Body of pancreas (tissue), 4 donors: Measurements from ENCODE around the gene AGRP. TPM values are rescaled to one million over a fixed set of nuclear protein-coding genes. Genes with fewer than 3 reads are reported as not detected.

Experiments used
- ATAC-seq: fragments of 150-250 bp; one replicate; pipeline ENCODE4 v1.9.1; 2016
- DNase-seq, 4 donors: peaks; one replicate each; pipeline ENCODE4 v3.0.0-alpha.2; 2019
- H3K27ac ChIP-seq, 4 donors: fragments of 200-600 bp; sonication (generic); 1 replicate in 3 of 4; 2 replicates in 1 of 4; pipeline versions ENCODE4 v1.5.1 to v1.6.1; 2016 to 2019; ENCODE audit warnings: mild to moderate bottlenecking in 1 of 4, mixed read lengths in 1 of 4, moderate library complexity in 1 of 4
- H3K27me3 ChIP-seq, 2 donors: fragments of 200-600 bp; sonication (generic); one replicate each; pipeline ENCODE4 v1.6.0; 2016; ENCODE audit warnings: mild to moderate bottlenecking in 1 of 2
- H3K36me3 ChIP-seq, 2 donors: fragments of 200-600 bp; sonication (generic); replicated peaks in 1 of 2; 2 replicates each; pipeline ENCODE4 v1.5.1; 2016; ENCODE audit warnings: low read depth in 2 of 2; ENCODE audit not compliant: insufficient read depth in 1 of 2
- H3K4me1 ChIP-seq: fragments of 200-600 bp; sonication (generic); one replicate; pipeline ENCODE4 v1.6.0; 2016
- H3K4me3 ChIP-seq, 2 donors: fragments of 200-600 bp; sonication (generic); 1 replicate in 1 of 2; 2 replicates in 1 of 2; pipeline ENCODE4 v1.5.1; 2016 to 2019
- H3K9me3 ChIP-seq, 3 donors: fragments of 200-600 bp; sonication (generic); 1 replicate in 2 of 3; 2 replicates in 1 of 3; pipeline ENCODE4 v1.5.1; 2016
- POLR2A ChIP-seq, 3 donors: fragments of 450-650 bp; IDR thresholded peaks; one replicate each; pipeline ENCODE4 v1.6.1; 2016; ENCODE audit warnings: antibody characterized with exemption in 3 of 3, mild to moderate bottlenecking in 2 of 3
- whole genome bisulfite sequencing, 2 donors: methylation state at CpG; one replicate each; pipeline ENCODE4 v1.1.5; 2017; 5-methylcytosine and 5-hydroxymethylcytosine counted together
- intact Hi-C: fragments of 100-400 bp; cut with DNase I; formaldehyde crosslinking; loops from one replicate; pipeline ENCODE4 v1.15.1; 2023
- total RNA-seq, 2 donors: library from RNA; depleted of rRNA; stranded (reverse); fragments of >200 nt; gene quantifications; one replicate each; pipeline ENCODE4 v1.1.0, GENCODE V29; 2016
- TF ChIP-seq, protein P1 (sequence below), 7 experiments: fragments of 450-650 bp in 4 of 7; fragments of 200-600 bp in 3 of 7; sonication (generic) in 3 of 7; IDR thresholded peaks; one replicate each; pipeline ENCODE4 v1.5.1; 2016 to 2019; ENCODE audit warnings: antibody characterized with exemption in 7 of 7

AGRP gene
- total RNA-seq, 2 donors from 2014 or later, result not detected

DNA sequence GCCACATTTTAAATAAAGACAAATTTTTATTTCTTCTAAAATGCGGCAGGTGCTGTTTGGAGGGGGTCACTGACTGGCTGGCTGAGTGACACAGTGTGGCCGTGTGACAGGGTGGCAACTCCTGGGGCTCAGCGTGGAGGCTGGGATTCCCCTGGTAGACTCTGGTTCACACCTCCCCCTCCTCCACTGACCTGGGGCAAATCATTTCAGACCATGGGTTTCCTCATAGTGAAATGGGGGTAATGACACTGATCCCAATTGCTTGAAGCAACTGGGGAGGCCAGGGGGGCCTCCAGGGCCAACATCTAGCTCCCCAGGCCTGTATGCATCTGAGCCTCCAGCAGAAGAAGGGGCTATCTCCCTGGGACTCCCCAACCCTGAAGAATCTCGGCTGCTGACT is 45.8 kb downstream of the AGRP start:
- no peak for TF ChIP-seq POLR2A (IDR thresholded peaks at IDR 0.05)
- TF ChIP-seq, protein P1, sequence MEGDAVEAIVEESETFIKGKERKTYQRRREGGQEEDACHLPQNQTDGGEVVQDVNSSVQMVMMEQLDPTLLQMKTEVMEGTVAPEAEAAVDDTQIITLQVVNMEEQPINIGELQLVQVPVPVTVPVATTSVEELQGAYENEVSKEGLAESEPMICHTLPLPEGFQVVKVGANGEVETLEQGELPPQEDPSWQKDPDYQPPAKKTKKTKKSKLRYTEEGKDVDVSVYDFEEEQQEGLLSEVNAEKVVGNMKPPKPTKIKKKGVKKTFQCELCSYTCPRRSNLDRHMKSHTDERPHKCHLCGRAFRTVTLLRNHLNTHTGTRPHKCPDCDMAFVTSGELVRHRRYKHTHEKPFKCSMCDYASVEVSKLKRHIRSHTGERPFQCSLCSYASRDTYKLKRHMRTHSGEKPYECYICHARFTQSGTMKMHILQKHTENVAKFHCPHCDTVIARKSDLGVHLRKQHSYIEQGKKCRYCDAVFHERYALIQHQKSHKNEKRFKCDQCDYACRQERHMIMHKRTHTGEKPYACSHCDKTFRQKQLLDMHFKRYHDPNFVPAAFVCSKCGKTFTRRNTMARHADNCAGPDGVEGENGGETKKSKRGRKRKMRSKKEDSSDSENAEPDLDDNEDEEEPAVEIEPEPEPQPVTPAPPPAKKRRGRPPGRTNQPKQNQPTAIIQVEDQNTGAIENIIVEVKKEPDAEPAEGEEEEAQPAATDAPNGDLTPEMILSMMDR (IDR thresholded peaks at IDR 0.05), result no peak
- Histone ChIP-seq H3K9me3 (no peaks in the 10 kb centered on the region), H3K27ac (no peak overlapping the region), H3K27me3 (no peaks in the 10 kb centered on the region), H3K4me1 (peaks cover 18% of the 10 kb centered on the region), H3K4me3 (no peak overlapping the region), H3K36me3 (peaks cover 9 to 16% of the 10 kb centered on the region in 2 donors)
- no peak for ATAC-seq
- intact Hi-C loops, result no loop called here
- WGBS, 2 donors, result 72 to 86% methylated on average over 3 to 4 of the region's 4 CpGs
- DNase-seq, result no peak

DNA sequence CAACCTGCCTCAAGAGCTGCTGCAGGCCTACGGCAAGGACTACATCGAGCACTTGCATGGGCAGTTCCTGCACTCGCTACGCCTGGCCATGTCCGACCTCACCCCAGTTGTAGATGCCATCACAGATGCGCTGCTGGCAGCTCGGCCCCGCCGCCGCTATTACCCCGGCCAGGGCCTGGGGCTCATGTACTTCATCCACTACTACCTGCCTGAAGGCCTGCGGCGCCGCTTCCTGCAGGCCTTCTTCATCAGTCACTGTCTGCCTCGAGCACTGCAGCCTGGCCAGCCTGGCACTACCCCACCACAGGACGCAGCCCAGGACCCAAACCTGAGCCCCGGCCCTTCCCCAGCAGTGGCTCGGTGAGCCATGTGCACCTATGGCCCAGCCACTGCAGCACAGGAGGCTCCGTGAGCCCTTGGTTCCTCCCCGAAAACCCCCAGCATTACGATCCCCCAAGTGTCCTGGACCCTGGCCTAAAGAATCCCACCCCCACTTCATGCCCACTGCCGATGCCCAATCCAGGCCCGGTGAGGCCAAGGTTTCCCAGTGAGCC is 46.6 kb downstream of the AGRP start:
- TF ChIP-seq POLR2A (IDR thresholded peaks at IDR 0.05), result no peak
- TF ChIP-seq, protein P1 (IDR thresholded peaks at IDR 0.05), result no peak
- H3K36me3 ChIP-seq, result peaks cover 9 to 16% of the 10 kb centered on the region in 2 donors
- no peak for ATAC-seq
- no peaks in the 10 kb centered on the region for H3K27me3 ChIP-seq
- WGBS, 2 donors, result 91 to 94% methylated on average over 17 to 20 of the region's 23 CpGs
- H3K9me3 ChIP-seq, result no peaks in the 10 kb centered on the region
- H3K4me1 ChIP-seq, result peaks cover 14% of the 10 kb centered on the region
- no peak overlapping the region for H3K27ac ChIP-seq
- no peak overlapping the region for H3K4me3 ChIP-seq
- no peak for DNase-seq
- intact Hi-C loops, result no loop called here

DNA sequence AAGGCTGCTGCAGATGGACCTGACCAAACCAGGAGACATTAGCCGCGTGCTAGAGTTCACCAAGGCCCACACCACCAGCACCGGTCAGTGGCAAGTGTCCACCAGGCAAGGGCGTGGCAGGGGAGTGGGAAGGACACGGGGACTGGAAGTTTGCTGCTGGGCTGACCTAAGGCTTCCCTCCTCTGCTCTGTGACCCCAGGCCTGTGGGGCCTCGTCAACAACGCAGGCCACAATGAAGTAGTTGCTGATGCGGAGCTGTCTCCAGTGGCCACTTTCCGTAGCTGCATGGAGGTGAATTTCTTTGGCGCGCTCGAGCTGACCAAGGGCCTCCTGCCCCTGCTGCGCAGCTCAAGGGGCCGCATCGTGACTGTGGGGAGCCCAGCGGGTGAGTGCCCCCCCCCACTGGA is 47.6 kb downstream of the AGRP start:
- no peak overlapping the region for H3K27ac ChIP-seq

DNA sequence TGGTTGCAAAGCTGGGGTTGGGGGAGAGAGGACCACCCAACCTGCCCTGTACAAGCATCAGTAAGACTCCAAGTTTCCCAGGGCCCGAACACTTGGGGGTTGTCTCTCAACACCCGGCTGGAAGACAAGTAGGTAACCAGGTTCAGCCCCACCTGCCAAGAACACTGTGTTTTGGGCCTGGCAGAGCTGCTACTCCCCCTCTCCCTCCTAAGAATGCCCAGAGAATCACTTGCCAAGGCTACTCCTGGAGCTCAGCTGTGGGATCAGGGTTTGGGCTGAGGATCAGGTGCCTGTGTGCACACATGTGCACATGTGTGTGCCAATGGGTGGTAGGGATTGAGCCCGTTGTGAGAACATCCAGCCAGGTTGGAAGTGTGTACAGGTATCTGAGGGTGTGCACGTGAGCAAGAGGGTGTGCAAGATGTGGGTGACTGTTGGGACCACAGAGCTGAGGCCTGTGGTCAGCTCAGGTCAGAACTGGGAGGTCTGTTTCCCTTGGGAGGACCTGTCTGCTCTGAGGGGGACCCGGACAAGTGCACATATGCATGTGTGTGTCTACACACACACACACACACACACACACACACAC is 50.1 kb downstream of the AGRP start:
- Histone ChIP-seq H3K4me1 (peaks cover 29% of the 10 kb centered on the region), H3K27me3 (no peaks in the 10 kb centered on the region), H3K36me3 (peaks cover 4 to 5% of the 10 kb centered on the region in 2 donors), H3K27ac (no peak overlapping the region), H3K4me3 (no peak overlapping the region), H3K9me3 (no peaks in the 10 kb centered on the region)
- TF ChIP-seq POLR2A (IDR thresholded peaks at IDR 0.05), result no peak
- TF ChIP-seq, protein P1 (IDR thresholded peaks at IDR 0.05), result no peak
- DNase-seq (no peak), ATAC-seq (no peak)
- intact Hi-C loops, result no loop called here
- 17 to 80% methylated on average over 1 to 5 of the region's 5 CpGs for WGBS, 2 donors

More for the DNA sequence above, 47.6 kb downstream of the AGRP start:
- TF ChIP-seq POLR2A (IDR thresholded peaks at IDR 0.05), result no peak
- TF ChIP-seq, protein P1 (IDR thresholded peaks at IDR 0.05), result no peak
- H3K36me3 ChIP-seq, result peaks cover 9 to 16% of the 10 kb centered on the region in 2 donors
- peaks cover 8% of the 10 kb centered on the region for H3K4me1 ChIP-seq
- 89% methylated on average over 16 of the region's 16 CpGs; no CpG with 5 or more reads in 1 of the 2 donors for WGBS, 2 donors
- no peak for DNase-seq
- ATAC-seq, result no peak
- H3K27me3 ChIP-seq, result no peaks in the 10 kb centered on the region
- no peaks in the 10 kb centered on the region for H3K9me3 ChIP-seq
- intact Hi-C loops, result no loop called here
- no peak overlapping the region for H3K4me3 ChIP-seq

Other genes starting within 250 kb of the AGRP start
- gene FHOD1, start 236.1 kb downstream of the AGRP start, total RNA-seq, result 10 to 100 TPM; 12.2 to 26.4 TPM
- under 1 TPM; 0.26 to 0.33 TPM for gene SLC9A5, start 234.6 kb downstream of the AGRP start, total RNA-seq
- 10 to 100 TPM; 21.8 to 29.6 TPM for gene PLEKHG4, start 204.0 kb downstream of the AGRP start, total RNA-seq
- gene KCTD19, start 156.8 kb downstream of the AGRP start, total RNA-seq, result under 1 TPM in 1 of 2 donors, not detected in 1; under 0.01 TPM
- gene LRRC36, start 156.7 kb downstream of the AGRP start, total RNA-seq, result 1 to 10 TPM; 1.6 to 7.0 TPM
- 10 to 100 TPM; 11.2 to 30.0 TPM for gene TPPP3, start 90.0 kb downstream of the AGRP start, total RNA-seq
- 10 to 100 TPM; 13.0 to 57.0 TPM for gene ZDHHC1, start 67.1 kb downstream of the AGRP start, total RNA-seq
- 10 to 100 TPM in 1 of 2 donors, 1 to 10 TPM in 1; 5.4 to 13.8 TPM for gene HSD11B2, start 52.4 kb downstream of the AGRP start, total RNA-seq
- 100 to 1,000 TPM in 1 of 2 donors, 10 to 100 TPM in 1; 53.7 to 102 TPM for gene ATP6V0D1, start 2.4 kb downstream of the AGRP start, total RNA-seq
- gene RIPOR1, start 45.3 kb upstream of the AGRP start, total RNA-seq, result 10 to 100 TPM; 37.9 to 62.6 TPM
- 10 to 100 TPM; 24.4 to 33.0 TPM for gene CTCF, start 79.0 kb upstream of the AGRP start, total RNA-seq
- 1 to 10 TPM in 1 of 2 donors, under 1 TPM in 1; 0.52 to 2.3 TPM for gene CARMIL2, start 161.6 kb upstream of the AGRP start, total RNA-seq
- gene ACD, start 176.7 kb upstream of the AGRP start, total RNA-seq, result 10 to 100 TPM; 11.4 to 33.6 TPM
- 10 to 100 TPM; 21.1 to 22.8 TPM for gene PARD6A, start 177.4 kb upstream of the AGRP start, total RNA-seq
- 10 to 100 TPM; 68.0 to 91.0 TPM for gene ENKD1, start 183.2 kb upstream of the AGRP start, total RNA-seq
- 1 to 10 TPM; 7.5 to 9.6 TPM for gene C16orf86, start 183.3 kb upstream of the AGRP start, total RNA-seq
- 10 to 100 TPM; 15.8 to 18.1 TPM for gene GFOD2, start 235.8 kb upstream of the AGRP start, total RNA-seq